K562 (cell line): ENCODE results near the gene ANKRD13D. TPM values are rescaled to one million over a fixed set of nuclear protein-coding genes. Genes with fewer than 3 reads are reported as not detected.

ENCODE experiments used
- ATF3 ChIP-seq, 2 experiments: fragments of 450-650 bp in 1 of 2; sonication (generic) in 1 of 2; formaldehyde crosslinking in 1 of 2; IDR thresholded peaks in 1 of 2; conservative IDR thresholded peaks in 1 of 2; 2 replicates each; pipeline versions ENCODE4 v1.6.1 to v1.8.1; 2016 to 2023; ENCODE audit warnings: mild to moderate bottlenecking in 2 of 2, moderate library complexity in 2 of 2, inconsistent platforms in 1 of 2, missing genetic modification reagents in 1 of 2
- BRF1 ChIP-seq: IDR thresholded peaks from 3 replicates; pipeline ENCODE4 v1.6.1; 2011; ENCODE audit warnings: borderline replicate concordance, mild to moderate bottlenecking; ENCODE audit not compliant: insufficient read length; ENCODE audit errors: extremely low read depth
- GABPB2 ChIP-seq: fragments of 250-450 bp; sonication (Bioruptor Pico); conservative IDR thresholded peaks from 2 replicates; pipeline ENCODE4 v1.5.1; 2021; ENCODE audit warnings: mild to moderate bottlenecking
- HBP1 ChIP-seq: fragments of 450-650 bp; formaldehyde crosslinking; IDR thresholded peaks from 2 replicates; pipeline ENCODE4 v1.4.0; 2022; ENCODE audit warnings: missing genetic modification characterization
- NCOA2 ChIP-seq, 2 experiments: fragments of 450-650 bp; IDR thresholded peaks; 2 replicates each; pipeline ENCODE4 v1.6.1; 2018; ENCODE audit warnings: mild to moderate bottlenecking in 2 of 2, moderate library complexity in 1 of 2; ENCODE audit not compliant: partially characterized antibody in 2 of 2
- PATZ1 ChIP-seq: fragments of 250-450 bp; sonication (Bioruptor Pico); IDR thresholded peaks from 2 replicates; pipeline ENCODE4 v1.5.0; 2020; ENCODE audit warnings: mild to moderate bottlenecking, borderline replicate concordance
- SMAD4 ChIP-seq: fragments of 250-450 bp; sonication (Bioruptor Pico); conservative IDR thresholded peaks from 2 replicates; pipeline ENCODE4 v1.8.0; 2021; ENCODE audit warnings: inconsistent platforms, mild to moderate bottlenecking, moderate library complexity
- ZNF384 ChIP-seq: IDR thresholded peaks from 2 replicates; pipeline ENCODE4 v1.6.1; 2012; ENCODE audit warnings: low read depth, low read length, improper control_type of control experiment
- ZNF444 ChIP-seq: fragments of 250-450 bp; sonication (Bioruptor Pico); IDR thresholded peaks from 2 replicates; pipeline ENCODE4 v1.4.0; 2020; ENCODE audit warnings: mild to moderate bottlenecking, moderate library complexity
- polyA plus RNA-seq, 8 experiments: library from polyadenylated mRNA; depleted of rRNA in 4 of 8; stranded (reverse) in 5 of 8; unstranded in 3 of 8; fragments of >200 nt; fragmentation: Nextera tagmentation in 2 of 8; fragmentation: Illumina TruSeq in 1 of 8; extraction: Ambion mirVana in 2 of 8; extraction: Trizol in 1 of 8; gene quantifications; 2 replicates each; pipeline versions ENCODE4 v1.2.1 to v1.2.3, GENCODE V29; 2011 to 2014; ENCODE audit warnings: inconsistent platforms in 1 of 8, missing spikeins in 1 of 8
- total RNA-seq, 7 experiments: library from RNA; depleted of rRNA in 6 of 7; stranded (reverse); fragments of >200 nt in 6 of 7; fragmentation: Illumina TruSeq in 2 of 7; extraction: Trizol in 2 of 7; gene quantifications; 2 replicates each; pipeline versions ENCODE4 v1.2.1 to v1.2.3, GENCODE V29; 2011 to 2021; ENCODE audit warnings: low replicate concordance in 1 of 7
- TF ChIP-seq, protein P1 (sequence below), 2 experiments: fragments of 450-650 bp; IDR thresholded peaks; 2 replicates each; pipeline ENCODE4 v1.6.1; 2016; ENCODE audit warnings: mild to moderate bottlenecking in 2 of 2, borderline replicate concordance in 1 of 2, low read depth in 1 of 2, moderate library complexity in 1 of 2

ANKRD13D gene
- total and polyA plus RNA-seq, 9 of the 15 experiments (the other 6 are each of a cell fraction or from before 2014, with no cell fraction given) = 0.94 to 40.9 (median 22.4) TPM

DNA sequence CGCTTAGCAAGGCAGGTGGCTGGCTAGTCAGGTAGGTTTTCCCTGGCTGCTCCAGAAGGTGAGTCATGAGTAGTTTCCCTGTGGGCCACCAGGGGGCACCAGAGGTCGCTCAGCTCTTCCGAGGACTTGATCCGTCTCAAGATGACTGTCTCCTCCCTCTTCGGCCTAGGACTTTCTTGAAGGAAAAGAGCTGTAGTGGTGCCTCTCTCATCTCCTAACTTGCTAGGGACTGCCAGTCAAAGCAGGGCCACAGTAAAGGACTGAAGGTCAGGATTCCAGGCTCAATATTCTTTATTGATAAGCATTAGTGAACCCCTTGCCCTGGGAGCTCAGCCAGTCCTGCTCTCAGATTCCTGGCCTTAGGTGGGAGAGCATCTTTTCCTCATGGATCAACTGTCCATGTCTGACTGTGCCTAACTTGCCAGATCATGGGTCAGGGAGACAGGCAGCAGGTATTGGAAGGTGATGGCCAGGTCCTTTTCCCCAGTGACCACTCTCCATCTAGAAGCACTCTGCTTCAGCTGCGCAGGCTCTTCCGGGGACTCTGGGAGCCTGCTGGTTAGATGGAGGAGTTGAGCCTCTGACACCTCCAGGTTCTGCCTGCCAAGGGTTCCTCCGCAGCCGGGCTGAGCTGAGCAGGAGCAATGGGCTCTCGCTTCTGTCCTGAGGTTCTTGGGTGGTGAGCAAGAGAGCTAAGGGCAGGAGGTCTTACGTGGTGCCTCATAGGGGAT is 62.3 kb downstream of the ANKRD13D start (continued):
- TF ChIP-seq HBP1 (CRISPR knock-in tag) (no peak), GABPB2 (CRISPR knock-in tag) (no peak), NCOA2 (IDR thresholded peaks at IDR 0.05; ENCODE audit: partially characterized antibody in 2 of 2) (no peak), ATF3 (IDR thresholded peaks at IDR 0.05) (peak; percentile 75), ATF3 (CRISPR knock-in tag; conservative IDR thresholded peaks at IDR 0.05) (peak; percentile 70; the same call in 1 of the 2 replicates), BRF1 (no peak), ZNF384 (no peak), SMAD4 (0 out of 2 replicates have a peak, but pooled peaks have one; percentile 43), PATZ1 (CRISPR knock-in tag) (no peak), ZNF444 (CRISPR knock-in tag) (no peak)
- TF ChIP-seq, protein P1, sequence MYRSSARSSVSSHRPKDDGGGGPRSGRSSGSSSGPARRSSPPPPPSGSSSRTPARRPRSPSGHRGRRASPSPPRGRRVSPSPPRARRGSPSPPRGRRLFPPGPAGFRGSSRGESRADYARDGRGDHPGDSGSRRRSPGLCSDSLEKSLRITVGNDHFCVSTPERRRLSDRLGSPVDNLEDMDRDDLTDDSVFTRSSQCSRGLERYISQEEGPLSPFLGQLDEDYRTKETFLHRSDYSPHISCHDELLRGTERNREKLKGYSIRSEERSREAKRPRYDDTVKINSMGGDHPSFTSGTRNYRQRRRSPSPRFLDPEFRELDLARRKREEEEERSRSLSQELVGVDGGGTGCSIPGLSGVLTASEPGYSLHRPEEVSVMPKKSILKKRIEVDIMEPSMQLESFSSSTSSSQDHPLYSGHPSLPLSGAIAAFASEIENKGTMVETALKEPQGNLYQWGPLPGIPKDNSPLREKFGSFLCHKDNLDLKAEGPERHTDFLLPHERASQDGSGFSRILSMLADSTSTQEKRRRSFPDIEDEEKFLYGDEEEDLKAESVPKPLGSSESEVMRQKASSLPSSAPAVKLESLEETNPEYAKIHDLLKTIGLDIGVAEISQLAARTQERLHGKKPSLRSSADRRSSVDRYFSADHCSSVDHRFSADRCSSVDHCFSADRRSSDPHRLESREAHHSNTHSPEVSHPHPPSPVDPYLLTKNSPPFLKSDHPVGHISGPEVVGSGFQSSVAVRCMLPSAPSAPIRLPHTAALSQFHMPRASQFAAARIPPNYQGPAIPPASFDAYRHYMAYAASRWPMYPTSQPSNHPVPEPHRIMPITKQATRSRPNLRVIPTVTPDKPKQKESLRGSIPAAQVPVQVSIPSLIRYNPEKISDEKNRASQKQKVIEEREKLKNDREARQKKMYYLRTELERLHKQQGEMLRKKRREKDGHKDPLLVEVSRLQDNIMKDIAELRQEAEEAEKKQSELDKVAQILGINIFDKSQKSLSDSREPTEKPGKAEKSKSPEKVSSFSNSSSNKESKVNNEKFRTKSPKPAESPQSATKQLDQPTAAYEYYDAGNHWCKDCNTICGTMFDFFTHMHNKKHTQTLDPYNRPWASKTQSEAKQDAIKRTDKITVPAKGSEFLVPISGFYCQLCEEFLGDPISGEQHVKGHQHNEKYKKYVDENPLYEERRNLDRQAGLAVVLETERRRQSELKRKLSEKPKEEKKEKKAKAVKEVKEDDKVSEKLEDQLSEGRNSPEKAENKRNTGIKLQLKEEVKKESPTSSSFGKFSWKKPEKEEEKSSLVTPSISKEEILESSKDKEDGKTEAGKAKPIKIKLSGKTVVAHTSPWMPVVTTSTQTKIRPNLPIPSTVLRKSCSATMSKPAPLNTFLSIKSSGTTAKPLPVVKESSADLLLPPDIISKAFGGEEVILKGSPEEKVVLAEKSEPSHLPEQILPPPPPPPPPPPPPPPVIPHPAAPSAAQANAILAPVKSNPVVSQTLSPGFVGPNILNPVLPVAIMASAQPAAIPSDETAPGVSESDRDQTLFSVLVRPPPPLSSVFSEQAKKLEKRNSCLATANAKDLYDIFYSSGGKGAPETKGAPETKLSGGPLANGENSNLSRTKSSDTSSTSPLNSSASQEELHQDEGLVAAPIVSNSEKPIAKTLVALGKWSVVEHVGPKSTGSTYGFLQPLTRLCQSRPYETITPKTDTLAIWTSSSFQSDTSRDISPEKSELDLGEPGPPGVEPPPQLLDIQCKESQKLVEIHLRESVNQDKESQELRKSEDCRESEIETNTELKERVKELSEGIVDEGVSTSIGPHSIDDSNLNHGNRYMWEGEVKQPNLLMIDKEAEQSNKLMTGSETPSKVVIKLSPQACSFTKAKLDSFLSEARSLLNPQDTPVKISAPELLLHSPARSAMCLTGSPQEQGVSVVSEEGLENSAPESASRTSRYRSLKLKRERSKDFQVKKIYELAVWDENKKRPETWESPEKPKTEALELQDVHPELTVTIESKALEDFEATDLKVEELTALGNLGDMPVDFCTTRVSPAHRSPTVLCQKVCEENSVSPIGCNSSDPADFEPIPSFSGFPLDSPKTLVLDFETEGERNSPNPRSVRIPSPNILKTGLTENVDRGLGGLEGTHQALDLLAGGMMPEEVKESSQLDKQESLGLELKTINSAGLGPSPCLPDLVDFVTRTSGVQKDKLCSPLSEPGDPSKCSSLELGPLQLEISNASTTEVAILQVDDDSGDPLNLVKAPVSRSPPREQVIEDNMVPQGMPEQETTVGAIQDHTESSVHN (IDR thresholded peaks at IDR 0.05; ENCODE audit: borderline replicate concordance in 1 of 2, low read depth in 1 of 2) = no peak
